Left renal cortex interstitium (tissue), 4 donors: Measurements from ENCODE around the gene SMYD3. TPM values are rescaled to one million over a fixed set of nuclear protein-coding genes. Genes with fewer than 3 reads are reported as not detected.
"Not testable (repeated sequence)": the region's sequence is repeated elsewhere in the genome, so short reads cannot be mapped to it uniquely, and the experiment has no call there.

ENCODE experiments used
- DNase-seq, 4 donors: peaks; one replicate each; pipeline ENCODE4 v3.0.0-alpha.2; 2013; ENCODE audit warnings: low read depth in 4 of 4, low spot score in 2 of 4, missing footprints in 1 of 4
- polyA plus RNA-seq, 4 donors: library from polyadenylated mRNA; unstranded; fragments of 120-200 nt; gene quantifications; one replicate each; pipeline ENCODE4 v1.2.1, GENCODE V29; 2013; ENCODE audit not compliant: insufficient read length in 4 of 4

SMYD3 gene
- polyA plus RNA-seq, 4 donors: 23.8 to 31.7 (median 27.7) TPM

DNA sequence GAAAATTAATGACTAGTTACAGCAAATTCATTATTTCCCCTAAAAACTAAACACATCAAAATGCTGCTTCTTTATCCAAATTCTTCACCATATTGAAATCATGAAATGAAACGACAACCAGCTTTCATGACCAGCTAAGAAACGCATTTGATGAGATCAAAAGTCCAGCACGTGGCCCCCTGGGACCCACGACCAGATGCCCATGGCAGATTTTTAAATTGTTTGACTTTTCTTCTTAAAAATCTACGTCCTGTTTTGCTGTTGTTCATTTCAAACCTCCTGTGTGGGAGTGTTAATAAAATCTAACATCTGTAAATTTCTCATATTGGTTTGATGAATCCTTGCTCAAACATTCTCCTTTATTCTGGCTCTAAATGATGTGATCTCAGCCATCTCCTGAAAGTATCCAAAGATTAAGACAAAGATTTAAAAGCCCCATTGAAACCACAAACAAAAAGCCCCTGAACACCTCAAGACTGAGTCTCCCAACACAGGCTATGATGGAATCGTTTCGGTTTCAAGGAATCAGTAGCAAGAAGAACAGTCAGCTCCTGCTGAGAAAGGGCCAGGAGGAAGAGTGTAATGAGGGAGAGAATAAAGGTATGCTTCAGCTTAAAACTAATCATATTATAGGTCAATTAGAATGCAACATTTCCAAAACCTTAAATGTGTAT is 523.6 kb downstream of the SMYD3 start:
- no peak for DNase-seq

DNA sequence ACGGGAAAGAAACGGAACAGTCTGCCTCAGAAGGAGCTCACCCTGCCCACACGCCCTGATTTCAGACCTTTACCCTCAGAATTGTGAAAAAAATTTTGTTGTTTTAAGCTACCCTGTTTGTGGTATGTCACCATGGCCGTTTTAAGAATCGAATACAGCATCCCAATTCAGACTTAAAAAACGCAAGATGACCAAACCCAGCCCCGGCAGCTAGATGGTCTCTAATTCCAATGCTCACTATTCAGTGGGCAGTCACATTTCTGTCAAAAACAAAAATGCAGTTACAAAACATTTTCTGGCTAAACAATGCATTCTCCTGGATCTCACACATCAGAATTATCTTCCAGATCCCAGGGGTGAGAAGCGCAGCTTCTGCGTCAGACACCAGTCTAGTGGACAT is 527.5 kb downstream of the SMYD3 start:
- no peak for DNase-seq

DNA sequence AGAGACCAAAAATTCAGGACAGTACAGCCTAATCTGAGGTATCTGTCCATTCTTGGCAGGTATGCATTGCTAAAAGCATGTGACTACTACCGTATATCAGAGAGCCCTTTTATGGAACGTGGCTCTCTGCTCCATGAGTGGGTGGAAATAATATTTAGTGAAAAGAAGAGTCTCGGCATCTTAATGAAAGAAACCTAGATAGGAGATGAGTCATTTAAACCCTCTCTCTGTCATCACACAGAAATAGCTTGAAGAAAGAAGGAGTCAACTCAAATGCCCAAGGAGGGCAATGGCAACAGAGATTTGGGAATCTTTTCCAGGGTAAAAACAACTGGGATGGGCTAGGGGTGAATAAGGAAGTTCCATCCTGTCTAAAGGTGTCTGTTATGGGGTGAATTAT is 528.2 kb downstream of the SMYD3 start:
- DNase-seq: no peak

DNA sequence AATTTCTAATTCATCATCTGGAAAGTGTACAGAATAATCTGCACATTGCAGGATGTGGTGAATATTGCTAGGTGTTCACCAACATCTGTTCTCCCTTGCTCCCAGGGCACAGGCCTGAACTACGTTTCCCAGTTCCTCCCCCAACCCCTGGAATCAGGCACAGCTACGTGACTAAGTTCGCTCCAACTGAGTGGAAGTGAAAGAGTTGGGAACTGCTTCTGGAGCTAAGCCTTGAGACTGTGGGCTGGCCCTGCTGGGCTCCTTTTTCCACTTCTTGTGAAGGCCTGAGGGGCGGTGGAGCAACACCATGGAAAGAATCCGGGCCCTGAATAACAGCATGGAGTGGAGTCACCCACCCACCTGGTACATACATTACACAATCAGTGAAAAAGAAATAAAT is 534.6 kb downstream of the SMYD3 start:
- DNase-seq: no peak

DNA sequence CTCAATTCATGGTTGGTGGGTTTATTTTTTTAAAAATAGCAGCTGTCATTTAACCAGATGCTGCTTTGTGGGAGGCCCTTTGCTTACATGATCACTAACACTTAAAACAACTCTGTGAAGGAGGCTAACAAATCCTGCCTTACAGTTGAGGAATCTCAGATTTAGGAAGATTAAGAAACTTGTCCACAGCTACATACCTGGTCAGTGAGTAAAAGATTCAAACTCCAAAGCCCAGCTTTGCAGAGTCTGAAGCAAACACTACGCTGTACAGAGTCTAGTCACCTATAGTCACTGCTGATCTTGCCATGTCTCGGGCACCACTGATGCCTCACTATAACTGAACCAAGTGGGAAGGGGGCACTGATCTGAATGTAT is 535.4 kb downstream of the SMYD3 start:
- no peak for DNase-seq

DNA sequence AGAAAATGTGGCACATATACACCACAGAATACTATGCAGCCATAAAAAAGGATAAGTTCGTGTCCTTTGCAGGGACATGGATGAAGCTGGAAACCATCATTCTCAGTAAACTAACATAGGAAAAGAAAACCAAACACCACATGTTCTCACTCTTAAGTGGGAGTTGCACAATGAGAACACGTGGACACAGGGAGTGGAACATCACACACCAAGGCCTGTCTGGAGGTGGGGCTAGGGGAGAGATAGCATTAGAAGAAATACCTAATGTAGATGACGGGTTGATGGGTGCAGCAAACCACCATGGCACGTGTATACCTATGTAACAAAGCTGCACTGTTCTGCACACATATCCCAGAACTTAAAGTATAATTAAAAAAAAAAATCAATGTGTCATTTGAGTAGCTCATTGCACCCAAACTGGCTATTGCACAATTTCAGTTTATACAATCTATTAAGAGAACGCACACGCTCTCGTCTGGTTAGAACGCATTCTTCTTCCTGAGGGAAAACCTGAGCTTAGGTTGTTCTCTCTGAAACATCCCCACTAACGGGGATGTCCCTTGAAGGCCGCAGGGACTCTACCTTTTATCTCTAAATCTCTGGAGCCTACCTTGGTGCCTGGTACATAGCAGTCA is 535.9 kb downstream of the SMYD3 start:
- not testable (repeated sequence) for DNase-seq

DNA sequence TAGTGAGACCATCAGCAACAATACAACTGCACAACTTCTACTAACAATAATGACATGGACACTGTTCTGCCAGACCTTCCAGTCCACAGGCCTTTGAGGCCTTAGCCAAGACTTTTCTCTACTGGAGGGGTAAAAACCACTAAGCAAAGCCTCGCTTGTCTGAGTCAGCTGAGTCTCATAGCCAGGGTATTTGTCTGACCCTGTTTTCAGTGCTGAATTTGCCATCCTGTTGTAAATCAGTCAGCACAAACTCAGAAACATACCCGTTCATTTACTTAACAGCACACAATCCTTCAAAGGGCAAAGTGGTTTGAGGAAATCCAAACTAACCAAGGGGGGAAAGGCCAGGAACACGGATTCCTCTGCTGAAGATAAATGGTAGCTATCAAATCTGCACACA is 537.8 kb downstream of the SMYD3 start:
- no peak for DNase-seq

DNA sequence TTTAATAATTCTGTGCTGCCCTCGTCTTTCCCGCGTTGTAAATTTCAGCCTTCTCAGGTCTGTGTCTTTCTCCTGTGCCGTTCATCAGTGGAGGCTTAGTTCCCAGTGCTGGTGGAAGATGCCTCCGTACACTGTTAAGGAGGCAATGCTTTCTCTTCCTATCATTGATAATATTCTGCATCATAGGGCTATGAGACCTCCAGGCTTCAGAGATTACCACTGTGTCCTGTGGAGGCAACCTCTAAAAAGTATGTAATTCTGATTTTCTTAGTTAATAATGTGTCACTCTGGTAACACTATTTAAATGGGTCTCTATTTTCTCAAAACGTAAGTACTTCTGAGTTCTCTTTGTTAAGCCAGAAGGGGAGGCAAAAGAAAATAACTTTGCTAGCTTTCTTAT is 538.3 kb downstream of the SMYD3 start:
- no peak for DNase-seq

DNA sequence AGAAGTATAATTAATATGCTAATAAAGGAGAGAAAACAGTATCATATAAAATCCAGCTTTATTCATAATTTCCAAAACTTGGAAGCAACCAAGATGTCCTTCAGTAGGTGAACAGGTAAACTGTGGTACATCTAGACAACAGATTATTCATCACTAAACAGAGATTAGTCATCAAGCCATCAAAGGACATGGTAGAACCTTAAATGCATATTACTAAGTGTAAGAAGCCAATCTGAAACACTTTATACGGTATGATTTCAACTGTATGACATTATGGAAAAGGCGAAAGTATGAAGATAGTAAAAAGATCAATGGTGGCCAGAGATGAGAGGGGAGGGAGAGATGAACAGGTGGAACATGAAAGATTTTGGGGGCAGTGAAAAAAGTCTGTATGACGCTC is 541.7 kb downstream of the SMYD3 start:
- DNase-seq: no peak

DNA sequence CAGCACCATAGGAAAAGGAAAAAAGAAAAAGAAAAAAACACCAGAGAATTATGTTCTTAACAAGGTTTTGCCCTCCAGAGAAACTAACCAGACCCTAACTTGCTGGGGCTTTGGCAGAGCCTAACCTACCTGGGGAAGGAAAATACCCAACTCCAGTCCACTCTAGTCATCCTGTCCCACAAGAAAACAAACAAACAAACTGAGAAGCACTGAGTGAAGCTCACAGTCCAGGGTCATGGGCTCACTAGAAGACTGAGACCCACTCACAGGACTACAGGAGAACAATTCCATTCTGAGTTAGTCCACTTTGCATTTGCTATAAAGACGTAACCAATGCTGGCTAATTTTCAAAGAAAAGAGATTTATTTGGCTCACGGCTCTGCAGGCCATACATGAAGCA is 543.4 kb downstream of the SMYD3 start:
- DNase-seq: no peak

DNA sequence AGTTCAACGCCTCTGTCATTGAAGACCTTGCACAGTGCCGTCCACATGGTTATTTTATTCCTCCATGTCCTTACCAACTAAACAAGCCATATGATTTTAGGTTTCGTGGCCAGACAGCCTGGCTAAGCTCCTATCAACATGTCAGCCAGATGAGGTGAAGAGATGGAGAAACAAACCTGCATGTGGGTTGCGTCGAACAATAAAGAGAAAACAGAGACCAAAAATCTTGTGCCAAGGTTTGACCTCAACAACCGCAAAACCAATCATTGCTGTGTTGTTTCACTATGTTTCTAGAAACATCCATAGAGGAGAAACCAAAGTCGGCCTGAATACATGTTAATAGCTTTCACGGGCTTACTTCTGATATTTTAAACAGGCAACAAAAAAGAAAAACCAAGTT is 544.6 kb downstream of the SMYD3 start:
- DNase-seq: no peak

DNA sequence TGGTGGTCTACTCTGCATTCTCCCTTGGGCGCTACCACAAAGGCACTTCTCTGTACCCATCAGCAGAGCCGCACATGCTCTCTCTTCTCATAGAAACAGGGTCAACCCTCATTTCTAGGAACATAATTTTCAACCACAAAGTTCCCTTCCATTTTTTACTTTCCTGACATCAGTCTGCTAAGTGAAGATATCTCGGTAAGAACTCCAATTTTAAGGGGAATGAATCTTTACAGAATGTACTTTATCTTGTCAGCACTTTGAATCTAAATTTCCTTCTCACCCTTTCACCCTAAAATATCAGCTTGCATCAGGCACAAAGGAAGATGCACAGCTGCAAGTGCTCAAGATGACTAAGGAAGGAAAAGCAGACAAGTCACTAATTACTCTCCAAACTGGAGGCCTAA is 545.9 kb downstream of the SMYD3 start:
- no peak for DNase-seq

DNA sequence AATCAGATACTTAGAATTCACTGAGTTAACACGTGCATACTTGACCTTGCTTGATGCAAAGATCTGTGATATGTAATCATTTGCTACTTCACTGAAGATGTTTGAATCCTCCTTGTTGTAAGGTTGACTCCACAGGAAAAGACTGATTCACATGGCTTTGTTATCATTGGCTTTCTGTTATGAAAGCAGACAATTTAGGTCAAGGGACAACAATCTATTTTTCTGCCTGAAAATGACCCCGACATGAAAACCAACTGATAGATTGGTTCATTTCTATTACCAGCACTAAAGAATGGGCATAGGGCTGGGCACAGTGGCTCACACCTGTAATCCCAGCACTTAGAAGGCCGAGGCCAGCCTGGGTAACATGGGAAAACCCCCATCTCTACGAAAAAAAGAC is 546.9 kb downstream of the SMYD3 start:
- no peak for DNase-seq

DNA sequence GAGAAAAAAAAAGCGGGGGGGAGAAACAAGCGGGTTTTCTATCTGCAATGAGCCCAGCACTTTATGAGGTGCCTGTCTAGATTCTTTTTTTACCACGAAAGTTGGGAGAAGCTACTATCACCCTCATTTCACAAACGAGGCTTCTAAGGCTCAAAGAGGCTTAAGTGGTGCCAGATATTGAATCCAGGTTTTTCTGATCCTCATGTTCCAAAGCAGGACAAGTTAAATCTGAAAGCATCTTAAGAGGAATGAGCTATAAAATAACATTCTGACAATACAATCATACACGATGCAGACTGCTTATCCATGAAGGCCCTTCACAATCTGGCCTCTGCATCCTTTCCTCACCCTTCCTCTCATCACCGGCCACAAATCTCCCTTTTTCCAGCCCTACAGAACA is 549.1 kb downstream of the SMYD3 start:
- DNase-seq: no peak

DNA sequence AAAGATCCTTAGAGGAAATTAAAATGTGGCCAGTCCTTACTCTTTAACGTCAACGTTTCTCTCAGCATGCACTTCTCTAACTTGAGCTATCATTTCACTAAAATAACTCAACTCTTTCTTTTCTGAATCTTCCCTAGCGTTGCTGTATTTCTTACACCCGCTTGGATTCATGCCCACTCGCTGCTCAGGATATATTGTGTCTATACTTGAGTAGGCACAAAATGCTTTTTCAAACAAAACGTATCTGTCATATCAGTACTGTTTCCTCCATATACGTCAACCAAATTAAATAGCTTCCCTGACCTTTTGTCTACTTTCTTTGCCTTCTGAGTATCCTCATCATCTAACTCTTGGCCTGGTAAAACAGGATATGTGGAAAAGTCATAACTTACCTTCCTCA is 549.7 kb downstream of the SMYD3 start:
- DNase-seq: no peak

DNA sequence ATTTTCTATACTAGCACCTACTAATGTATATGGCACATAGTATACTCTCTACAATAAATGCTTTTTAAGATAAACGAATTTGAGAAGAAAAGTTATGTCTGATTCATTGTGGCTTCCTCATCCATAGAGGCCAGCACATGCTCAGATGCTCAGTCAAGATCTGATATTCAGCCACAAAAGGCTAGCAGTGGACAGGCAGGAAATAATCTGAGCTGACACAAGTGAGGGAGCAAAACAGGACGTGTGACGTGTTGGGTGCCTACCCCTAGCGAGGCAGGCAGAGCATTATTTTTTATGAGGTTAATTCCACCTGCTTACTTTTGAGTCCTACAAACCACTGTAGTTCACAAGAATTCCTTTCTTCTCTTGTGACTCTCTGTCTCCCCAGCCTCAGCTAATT is 550.9 kb downstream of the SMYD3 start:
- no peak for DNase-seq

DNA sequence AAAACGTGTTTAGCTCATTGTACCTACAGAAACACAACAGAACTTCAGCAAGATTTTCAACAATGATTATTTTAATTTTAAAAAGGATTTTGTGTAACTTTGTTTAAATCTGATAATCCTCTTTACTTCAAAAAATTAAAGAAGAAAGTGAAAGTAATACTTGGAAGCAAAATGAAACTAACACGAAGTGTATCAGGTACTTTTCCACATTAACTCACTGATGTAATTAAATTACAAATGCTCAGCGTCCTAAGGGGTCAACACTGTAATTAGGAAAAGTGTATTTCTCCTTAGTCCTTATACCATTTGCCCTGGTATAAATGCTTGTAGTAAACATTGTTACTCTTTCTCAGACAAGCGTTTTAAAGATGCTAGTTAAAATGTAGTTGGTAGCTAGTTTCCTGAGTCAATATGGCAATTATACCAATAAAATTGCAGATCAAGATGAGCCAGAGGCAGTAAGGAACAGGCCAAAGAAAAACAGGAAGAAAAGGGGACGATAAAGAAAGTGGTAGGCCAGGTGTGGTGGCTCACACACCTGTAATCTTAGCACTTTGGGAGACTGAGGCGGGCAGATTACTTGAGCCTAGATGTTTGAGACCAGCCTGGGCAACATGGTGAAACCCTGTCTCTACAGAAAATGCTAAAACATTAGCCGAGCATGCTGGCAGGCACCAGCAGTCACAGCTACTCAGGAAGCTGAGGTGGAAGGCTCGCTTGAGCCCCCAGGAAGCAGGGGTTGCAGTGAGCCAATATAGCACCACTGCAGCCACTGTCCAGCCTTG is 553.0 kb downstream of the SMYD3 start:
- no peak for DNase-seq

DNA sequence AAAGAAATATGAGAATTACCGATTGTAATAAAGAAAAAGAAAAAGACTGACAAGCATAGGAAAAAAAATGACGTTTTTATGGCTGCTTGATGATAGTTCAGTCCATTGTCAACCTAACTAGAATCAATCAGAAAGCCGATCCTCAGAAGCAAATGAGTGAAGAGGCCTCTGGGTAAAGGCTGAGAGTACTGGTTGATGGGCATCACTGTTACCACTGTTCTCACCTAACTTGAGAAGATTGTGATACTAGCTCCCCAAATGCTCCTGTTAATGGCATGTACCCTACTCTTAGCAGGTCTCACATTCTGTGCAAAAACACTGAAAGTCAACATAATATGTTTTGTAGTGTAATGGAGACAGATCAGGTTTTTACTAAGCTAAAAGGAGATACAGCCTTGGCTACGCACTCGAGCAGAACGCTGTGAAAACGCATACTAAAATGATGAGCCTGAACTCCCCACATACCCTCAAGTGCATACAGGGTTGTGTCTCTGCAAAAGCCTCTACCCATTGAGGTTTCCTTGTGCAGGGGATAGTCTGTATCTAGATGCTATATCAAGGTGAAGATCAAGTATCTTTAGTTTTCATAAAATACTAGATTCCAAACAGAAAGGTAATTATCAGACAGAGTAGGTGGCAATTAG is 554.6 kb downstream of the SMYD3 start:
- DNase-seq: no peak

DNA sequence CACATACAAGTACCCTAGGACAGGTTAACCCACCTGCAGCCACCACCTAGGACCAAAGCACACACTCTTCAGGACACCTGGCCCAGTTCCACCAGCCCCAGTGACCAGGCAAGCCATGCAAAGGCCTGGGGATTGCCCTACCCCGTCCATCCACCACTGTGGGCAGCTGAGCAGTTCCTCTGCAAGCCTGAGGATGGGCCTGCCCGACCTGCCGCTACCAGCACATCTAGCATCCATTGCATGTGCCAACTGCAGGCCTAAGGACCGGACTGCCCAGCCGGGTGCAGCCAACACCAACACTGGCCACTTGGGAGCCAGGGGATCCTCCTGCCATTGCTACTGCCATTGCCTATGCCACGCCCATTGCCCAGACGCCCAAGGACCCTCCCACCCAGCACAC is 558.3 kb downstream of the SMYD3 start:
- no peak for DNase-seq

DNA sequence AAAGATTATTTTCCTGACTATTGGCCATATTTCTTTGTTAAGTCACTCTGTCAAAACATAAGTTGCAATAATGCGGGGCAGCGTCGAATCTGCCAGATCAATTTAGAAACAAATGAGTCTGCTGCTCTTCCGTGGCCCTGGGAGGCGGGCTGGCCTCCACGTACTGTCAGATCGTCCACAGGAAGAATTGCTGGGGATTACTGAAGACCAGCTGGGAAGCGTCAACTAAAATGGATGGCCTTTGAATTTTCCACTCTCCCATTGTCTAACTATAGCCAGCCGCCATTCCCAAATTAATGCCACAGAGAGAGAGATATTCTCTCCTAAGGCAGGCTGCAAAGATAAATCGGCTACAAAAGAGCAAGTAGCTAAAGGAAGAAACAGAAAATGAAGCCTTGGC is 560.2 kb downstream of the SMYD3 start:
- DNase-seq: no peak

DNA sequence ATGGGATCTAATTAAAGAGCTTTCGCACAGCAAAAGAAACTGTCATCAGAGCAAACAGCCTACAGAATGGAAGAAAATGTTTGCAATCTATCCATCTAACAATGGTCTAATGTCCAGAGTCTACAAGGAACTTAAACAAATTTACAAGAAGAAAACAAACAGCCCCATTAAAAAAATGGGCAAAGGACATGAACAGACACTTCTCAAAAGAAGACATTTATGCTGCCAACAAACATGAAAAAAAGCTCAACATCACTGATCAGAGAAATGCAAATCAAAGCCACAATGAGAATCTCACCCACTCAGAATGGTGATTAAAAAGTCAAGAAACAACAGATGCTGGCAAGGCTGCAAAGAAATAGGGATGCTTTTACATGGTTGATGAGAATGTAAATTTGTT is 561.9 kb downstream of the SMYD3 start:
- not testable (repeated sequence) for DNase-seq

DNA sequence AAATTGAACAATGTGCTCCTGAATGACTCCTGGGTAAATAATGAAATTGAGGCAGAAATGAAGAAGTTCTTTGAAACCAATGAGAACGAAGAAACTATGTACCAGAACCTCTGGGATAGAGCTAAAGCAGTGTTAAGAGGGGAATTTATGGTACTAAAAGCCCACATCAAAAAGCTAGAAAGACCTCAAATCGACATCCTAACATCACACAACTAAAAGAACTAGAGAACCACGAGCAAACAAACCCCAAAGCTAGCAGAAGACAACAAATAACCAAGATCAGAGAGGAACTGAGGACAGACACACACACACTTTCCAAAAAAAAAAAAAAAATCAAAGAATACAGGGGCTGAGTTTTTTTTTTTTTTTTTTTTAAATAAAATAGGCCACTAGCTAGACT is 564.2 kb downstream of the SMYD3 start:
- no peak for DNase-seq
